RWPE2 (cell line): Measurements from ENCODE around the gene CHD9.
"Not testable (repeated sequence)": the region's sequence is repeated elsewhere in the genome, so short reads cannot be mapped to it uniquely, and the experiment has no call there.

Source experiments
- ATAC-seq: fragments of 200-7000 bp; cut with Tn5 transposase; 3 replicates; pipeline ENCODE4 v1.9.1; 2021; ENCODE audit warnings: low read depth
- DNase-seq: peaks from one replicate; pipeline ENCODE4 v3.0.0-alpha.2; 2020; ENCODE audit warnings: low spot score
- H3K27ac ChIP-seq: fragments of 450-650 bp; 2 replicates; pipeline ENCODE4 v1.5.1; 2017; ENCODE audit warnings: mild to moderate bottlenecking; ENCODE audit not compliant: poor library complexity, severe bottlenecking
- H3K27me3 ChIP-seq: fragments of 250-450 bp; sonication (Bioruptor Pico); 2 replicates; pipeline ENCODE4 v1.5.1; 2021; ENCODE audit warnings: mild to moderate bottlenecking, moderate library complexity; ENCODE audit not compliant: insufficient read depth, poor library complexity, severe bottlenecking
- H3K36me3 ChIP-seq: fragments of 250-450 bp; sonication (Bioruptor Pico); 2 replicates; pipeline ENCODE4 v1.5.1; 2020; ENCODE audit warnings: low read depth, mild to moderate bottlenecking, moderate library complexity
- H3K4me1 ChIP-seq: fragments of 250-450 bp; sonication (Bioruptor Pico); 2 replicates; pipeline ENCODE4 v1.5.1; 2021; ENCODE audit warnings: mild to moderate bottlenecking, moderate library complexity; ENCODE audit not compliant: insufficient read depth, poor library complexity, severe bottlenecking
- H3K4me3 ChIP-seq: fragments of 250-450 bp; sonication (Bioruptor Pico); 2 replicates; pipeline ENCODE4 v1.5.1; 2021; ENCODE audit warnings: mild to moderate bottlenecking, moderate library complexity; ENCODE audit not compliant: severe bottlenecking
- H3K9me3 ChIP-seq: fragments of 250-450 bp; sonication (Bioruptor Pico); 2 replicates; pipeline ENCODE4 v1.5.1; 2021; ENCODE audit warnings: mild to moderate bottlenecking, moderate library complexity; ENCODE audit not compliant: severe bottlenecking
- TF ChIP-seq, protein P1 (sequence below): fragments of 450-650 bp; IDR thresholded peaks from one replicate; pipeline ENCODE4 v1.5.1; 2017; ENCODE audit warnings: mild to moderate bottlenecking, moderate library complexity; ENCODE audit not compliant: poor library complexity, severe bottlenecking

CHD9 gene

DNA sequence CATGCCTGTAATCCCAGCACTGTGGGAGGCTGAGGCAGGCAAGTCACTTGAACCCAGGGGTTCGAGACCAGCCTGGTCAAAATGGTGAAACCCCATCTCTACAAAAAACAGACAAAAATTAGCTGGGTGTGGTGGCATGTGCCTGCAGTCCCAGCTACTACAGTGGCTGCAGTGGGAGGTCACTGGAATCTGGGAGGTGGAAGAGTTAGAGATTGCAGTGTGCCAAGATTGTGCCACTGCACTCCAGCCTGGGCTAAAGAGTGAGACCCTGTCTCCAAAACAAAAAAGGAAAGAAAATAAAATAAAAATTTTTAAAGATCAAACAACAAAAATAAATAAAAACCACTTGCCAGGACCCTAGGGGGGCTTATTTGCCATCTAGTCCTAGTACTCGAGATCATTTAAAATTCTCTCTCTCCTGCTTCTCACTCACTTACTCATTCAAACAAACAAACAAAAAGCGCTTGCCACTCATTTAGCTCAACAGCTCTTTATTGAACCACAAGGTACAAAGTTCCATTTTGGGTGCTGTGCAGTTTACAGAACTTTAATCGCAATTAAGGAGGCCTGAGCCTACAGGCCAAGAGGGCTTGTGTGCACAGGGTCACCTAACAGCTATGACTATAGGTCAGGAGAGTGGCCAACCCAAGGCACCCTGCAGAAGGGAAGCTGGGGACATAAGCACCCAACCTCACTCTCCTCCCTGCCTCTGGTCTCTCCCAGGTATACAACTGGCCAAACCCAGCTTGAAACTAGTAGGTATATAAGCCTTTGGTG, 6.5 kb upstream of the CHD9 start:
- H3K4me3 ChIP-seq, result no peak overlapping the region
- no peaks in the 10 kb centered on the region for H3K36me3 ChIP-seq
- H3K4me1 ChIP-seq, result peaks cover 13% of the 10 kb centered on the region
- TF ChIP-seq, protein P1, sequence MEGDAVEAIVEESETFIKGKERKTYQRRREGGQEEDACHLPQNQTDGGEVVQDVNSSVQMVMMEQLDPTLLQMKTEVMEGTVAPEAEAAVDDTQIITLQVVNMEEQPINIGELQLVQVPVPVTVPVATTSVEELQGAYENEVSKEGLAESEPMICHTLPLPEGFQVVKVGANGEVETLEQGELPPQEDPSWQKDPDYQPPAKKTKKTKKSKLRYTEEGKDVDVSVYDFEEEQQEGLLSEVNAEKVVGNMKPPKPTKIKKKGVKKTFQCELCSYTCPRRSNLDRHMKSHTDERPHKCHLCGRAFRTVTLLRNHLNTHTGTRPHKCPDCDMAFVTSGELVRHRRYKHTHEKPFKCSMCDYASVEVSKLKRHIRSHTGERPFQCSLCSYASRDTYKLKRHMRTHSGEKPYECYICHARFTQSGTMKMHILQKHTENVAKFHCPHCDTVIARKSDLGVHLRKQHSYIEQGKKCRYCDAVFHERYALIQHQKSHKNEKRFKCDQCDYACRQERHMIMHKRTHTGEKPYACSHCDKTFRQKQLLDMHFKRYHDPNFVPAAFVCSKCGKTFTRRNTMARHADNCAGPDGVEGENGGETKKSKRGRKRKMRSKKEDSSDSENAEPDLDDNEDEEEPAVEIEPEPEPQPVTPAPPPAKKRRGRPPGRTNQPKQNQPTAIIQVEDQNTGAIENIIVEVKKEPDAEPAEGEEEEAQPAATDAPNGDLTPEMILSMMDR, result no peak
- H3K9me3 ChIP-seq, result no peaks in the 10 kb centered on the region
- ATAC-seq (no peak), DNase-seq (no peak)
- no peaks in the 10 kb centered on the region for H3K27me3 ChIP-seq
- H3K27ac ChIP-seq, result no peak overlapping the region

DNA sequence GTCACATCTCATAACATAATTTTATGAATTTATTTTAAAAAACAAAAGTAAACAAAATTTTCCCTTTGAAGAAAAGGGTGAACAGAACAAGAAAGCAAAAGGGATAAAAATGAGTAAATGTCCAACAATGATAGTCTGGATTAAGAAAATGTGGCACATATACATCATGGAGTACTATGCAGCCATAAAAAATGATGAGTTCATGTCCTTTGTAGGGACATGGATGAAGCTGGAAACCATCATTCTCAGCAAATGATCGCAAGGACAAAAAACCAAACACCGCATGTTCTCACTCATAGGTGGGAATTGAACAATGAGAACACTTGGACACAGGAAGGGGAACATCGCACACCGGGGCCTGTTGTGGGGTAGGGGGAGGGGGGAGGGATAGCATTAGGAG, 3.5 kb upstream of the CHD9 start:
- H3K4me1 ChIP-seq, result peaks cover 17% of the 10 kb centered on the region
- DNase-seq, ATAC-seq, H3K9me3 ChIP-seq, H3K4me3 ChIP-seq, H3K27ac ChIP-seq, H3K27me3 ChIP-seq, H3K36me3 ChIP-seq: not testable (repeated sequence)

DNA sequence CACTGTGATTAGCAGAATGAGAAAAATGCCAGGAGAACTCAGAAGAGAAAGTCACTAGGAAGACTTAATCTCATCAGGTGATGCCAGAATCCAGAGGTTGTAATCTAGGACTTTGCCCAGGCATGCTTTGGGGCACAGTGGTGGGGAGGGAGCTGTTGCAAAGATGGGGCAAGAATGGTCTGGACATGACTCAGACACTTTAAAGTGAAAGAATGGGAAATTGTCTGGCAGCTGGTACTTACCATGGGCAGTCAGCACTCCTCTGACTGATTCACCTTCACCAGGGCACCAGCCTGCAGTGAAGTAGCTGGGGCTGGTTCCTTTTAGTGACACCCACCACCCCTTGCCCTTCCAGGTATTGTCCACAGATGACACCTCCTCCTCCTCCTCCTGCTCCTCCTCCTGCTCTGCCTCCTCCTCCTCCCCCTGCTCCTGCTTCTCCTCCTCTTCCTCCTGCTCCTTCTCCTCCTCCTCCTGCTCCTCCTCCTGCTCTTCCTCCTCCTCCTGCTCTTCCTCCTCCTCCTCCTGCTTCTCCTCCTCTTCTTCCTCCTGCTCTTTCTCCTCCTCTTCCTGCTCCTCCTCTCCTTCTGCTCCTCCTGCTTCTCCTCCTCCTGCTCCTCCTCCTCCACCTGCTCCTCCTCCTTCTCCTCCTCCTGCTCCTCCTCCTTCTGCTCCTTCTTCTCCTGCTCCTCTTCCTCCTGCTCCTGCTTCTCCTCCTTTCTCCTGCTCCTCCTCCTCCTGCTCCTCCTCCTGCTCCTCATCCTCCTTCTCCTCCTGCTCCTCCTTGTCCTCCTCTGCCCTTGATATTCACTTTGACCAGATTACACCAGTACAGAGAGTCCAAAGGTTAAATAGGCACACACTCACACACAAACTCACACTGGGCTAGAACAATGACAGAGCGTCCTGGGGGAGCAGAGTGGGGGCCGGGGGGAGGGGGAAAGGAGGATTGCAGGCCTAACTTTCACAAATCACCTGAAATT, 2.0 kb upstream of the CHD9 start, which contains the start of gene CHD9NB:
CHD9NB (minus strand) TSS at position 379 of the 983 bp plus-strand sequence. CDS start 8,739 bp downstream, outside the sequence.
- Histone ChIP-seq H3K27ac (peak within 1 kb of the TSS; percentile 93), H3K4me3 (peak within 1 kb of the TSS; percentile 2), H3K4me1 (peaks cover 21% of the 10 kb centered on the region), H3K9me3 (no peaks in the 10 kb centered on the region), H3K27me3 (no peaks in the 10 kb centered on the region), H3K36me3 (no peaks in the 10 kb centered on the region)
- TF ChIP-seq, protein P1, result no peak
- ATAC-seq (peak; percentile 86), DNase-seq (peak; percentile 93)

DNA sequence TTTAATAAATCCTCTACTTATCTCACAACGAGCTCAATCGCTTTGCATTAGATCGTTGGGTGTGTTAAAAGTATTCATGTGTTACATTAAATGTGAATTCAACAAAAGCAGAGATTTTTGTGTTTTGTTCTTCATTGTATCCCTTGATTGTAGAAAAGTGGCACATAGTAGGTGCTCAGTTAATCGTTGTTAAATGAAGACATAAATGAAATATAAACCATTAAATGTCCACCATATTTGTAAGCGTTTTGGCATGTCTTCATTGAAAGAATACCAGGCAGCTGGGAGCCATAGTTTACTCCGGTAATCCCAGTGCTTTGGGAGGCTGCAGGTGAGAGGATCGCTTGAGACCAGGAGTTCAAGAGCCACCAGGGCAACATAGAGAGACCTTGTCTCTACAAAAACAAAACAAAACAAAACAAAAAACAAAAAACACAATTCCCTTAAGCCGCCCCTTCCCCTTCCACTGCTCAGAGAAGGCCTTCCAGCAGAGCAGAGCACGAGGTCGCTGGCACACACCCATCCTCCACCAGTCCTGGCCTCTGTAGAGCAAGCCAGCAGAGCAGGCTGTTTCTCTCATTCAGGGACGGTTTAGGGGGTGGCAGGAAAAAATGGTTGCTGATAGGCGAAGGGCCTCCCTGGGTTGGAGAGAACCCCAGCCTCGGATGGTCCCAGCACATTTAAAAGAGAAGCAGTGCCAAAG, 673 bp upstream of the CHD9 start:
- H3K4me1 ChIP-seq, result peaks cover 21% of the 10 kb centered on the region
- H3K27ac ChIP-seq, result peak overlapping the region; percentile 93
- H3K9me3 ChIP-seq, result no peaks in the 10 kb centered on the region
- no peaks in the 10 kb centered on the region for H3K36me3 ChIP-seq
- no peak for DNase-seq
- H3K27me3 ChIP-seq, result no peaks in the 10 kb centered on the region
- peak overlapping the region; percentile 57 for H3K4me3 ChIP-seq
- ATAC-seq, result no peak
- TF ChIP-seq, protein P1, result no peak
